ENCODE data around the gene RANBP17.

GRCh38 chr5:171092194-171092593 lies 230.4 kb downstream of the RANBP17 start:
- TF ChIP-seq CTCF (IDR thresholded peaks at IDR 0.05) (no peak), EP300 (IDR thresholded peaks at IDR 0.05; ENCODE audit: low read depth) (no peak), POLR2A (IDR thresholded peaks at IDR 0.05) (no peak)
